NCI-H345 treated with DMSO at 0.1 percent for 48 hours (cell line): ENCODE data around the gene C2CD2L.
"Not testable (repeated sequence)": the region's sequence is repeated elsewhere in the genome, so short reads cannot be mapped to it uniquely, and the experiment has no call there.

ENCODE experiments used
- DNase-seq: peaks from one replicate; lab custom pipeline; 2025; ENCODE audit not compliant: unreplicated experiment; lab: John Stamatoyannopoulos, UW

The C2CD2L gene

GRCh38 chr11:119106564-119107537, at the start of gene C2CD2L:
TSS of gene C2CD2L (plus strand) at chr11:119107344. CDS start at chr11:119107742, 398 bp downstream.
- peak; percentile 68 for DNase-seq

DNA sequence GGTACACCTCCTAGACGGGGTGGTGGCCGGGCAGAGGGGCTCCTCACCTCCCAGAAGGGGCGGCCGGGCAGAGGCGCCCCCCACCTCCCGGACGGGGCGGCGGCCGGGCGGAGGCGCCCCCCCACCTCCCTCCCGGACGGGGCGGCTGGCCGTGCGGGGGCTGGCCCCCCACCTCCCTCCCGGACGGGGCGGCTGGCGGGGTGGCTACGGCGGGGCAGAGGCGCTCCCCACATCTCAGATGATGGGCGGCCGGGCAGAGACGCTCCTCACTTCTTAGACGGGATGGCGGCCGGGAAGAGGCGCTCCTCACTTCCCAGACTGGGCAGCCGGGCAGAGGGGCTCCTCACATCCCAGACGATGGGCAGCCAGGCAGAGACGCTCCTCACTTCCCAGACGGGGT, 48.0 kb upstream of the C2CD2L start:
- DNase-seq: not testable (repeated sequence)

GRCh38 chr11:119061256-119061655, 45.9 kb upstream of the C2CD2L start:
- no peak for DNase-seq

DNA sequence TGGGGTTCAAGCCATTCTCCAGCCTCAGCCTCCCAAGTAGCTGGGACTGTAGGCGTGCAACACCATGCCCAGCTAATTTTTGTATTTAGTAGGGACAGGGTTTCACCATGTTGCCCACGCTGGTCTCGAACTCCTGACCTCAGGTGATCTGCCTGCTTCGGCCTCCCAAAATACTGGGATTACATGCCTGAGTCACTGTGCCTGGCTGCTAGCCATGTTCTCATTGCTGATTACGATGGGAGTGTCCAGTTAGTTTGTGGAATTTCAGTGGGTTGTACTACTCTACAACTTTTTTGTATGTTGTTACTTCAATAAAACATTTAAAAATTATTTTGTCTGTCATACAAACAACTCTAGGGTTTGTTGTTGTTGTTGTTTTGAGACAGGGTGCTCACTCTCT, 44.4 kb upstream of the C2CD2L start:
- DNase-seq: no peak

DNA sequence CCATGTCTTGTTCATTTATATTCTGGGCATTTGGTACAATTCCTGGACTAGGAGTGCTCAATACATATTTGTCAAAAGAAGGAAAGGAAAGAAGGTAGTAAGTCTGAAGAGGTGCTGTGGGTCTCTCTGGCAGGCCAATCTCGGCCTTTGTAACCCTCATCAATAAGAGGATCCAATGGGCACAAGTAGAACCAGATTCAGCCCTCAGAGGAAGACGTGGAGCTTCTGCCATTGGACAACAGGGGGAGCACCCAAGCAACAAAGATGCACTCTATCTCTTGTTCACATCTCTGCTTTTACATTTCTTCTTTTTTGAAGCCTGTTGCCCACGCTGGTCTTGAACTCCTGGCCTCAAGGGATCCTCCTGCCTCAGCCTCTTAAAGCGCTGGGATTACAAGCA, 41.8 kb upstream of the C2CD2L start:
- no peak for DNase-seq

DNA sequence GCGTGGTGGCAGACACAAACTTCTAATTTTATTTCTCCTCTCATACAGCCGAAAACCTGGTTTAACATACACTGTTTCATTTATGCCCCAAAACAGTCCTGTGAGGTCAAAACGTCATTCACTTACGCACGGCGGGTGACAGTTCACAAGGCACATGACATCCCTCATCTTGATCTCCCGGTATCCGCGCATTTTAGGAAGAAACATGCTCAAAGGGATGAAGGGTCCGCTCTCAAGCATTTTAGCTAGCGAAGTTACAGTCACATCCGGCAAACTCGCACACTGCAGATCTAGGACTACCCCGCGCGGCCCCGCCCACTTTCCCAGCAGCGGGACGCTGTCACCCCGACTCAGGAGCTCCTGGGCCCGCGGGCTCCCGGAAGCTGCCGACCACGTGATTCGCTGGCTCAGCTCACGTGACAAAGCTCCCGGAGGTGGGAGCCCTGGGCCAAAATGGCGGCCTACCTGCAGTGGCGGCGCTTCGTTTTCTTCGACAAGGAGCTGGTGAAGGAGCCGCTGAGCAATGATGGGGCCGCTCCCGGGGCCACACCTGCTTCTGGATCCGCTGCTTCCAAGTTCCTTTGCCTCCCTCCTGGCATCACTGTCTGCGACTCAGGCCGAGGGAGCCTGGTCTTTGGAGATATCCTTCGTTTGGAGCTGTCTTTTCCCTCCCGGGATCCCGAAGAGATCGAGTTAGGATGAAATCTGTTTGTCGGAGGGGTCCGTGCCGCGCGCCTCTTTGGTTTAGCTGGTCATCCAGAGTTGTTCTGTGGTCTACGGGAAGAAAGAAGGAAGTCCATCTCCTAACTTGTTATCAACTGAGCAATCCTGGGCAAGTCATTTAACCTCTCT, 39.5 kb upstream of the C2CD2L start, which contains the start of gene VPS11:
Gene VPS11 (plus strand): TSS at position 448 of the 852 bp plus-strand sequence. CDS start 6 bp downstream, at position 454.
- DNase-seq: peak; percentile 88

GRCh38 chr11:119077839-119078238, 29.3 kb upstream of the C2CD2L start:
- no peak for DNase-seq

DNA sequence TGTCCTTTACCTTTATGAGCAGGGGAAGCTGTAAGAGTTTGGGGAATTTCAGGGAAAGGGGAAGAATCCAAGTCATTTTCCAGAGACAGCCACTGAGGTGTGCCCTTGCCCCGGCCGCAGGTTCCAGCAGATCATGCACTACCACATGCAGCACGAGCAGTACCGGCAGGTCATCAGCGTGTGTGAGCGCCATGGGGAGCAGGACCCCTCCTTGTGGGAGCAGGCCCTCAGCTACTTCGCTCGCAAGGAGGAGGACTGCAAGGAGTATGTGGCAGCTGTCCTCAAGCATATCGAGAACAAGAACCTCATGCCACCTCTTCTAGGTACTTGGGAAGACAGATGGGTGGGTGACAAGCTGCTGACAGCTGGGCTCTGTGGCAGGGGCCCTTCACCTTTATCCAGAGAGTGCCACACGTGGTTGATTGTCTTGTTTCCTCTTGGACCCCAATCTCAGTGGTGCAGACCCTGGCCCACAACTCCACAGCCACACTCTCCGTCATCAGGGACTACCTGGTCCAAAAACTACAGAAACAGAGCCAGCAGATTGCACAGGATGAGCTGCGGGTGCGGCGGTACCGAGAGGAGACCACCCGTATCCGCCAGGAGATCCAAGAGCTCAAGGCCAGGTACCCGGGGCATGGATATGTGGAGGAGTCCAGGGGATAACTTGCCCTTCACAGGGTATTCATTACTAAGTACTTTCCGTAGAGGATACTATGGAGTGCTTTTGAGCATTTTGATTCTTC, 28.3 kb upstream of the C2CD2L start:
- no peak for DNase-seq

DNA sequence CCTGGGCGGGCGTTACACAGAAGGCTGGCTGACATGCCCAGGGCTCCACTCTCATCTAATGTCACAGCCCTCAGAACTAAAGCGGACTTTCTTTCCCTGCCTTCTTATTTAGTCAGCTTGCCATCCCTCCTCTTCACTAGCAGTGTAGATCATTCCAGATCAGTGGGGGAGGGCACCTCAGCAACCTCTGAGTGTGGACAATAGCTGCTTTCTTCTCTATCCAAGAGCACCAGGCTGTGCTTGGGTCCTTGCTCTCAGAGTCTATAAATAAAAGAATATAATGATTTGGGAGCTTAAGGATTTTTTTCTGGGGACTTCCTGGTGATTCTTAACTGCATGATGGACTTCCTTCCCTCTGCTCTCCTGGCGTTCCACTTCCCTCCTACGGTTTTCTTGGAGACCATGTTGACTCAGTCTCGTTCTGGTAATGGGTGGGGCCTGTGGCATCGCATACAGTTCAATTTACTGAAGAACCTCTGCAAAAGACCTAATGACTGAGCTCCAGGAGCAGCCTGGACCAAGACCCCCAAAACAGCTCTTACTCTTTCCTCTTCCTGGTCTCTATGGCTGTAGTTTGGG, 25.4 kb upstream of the C2CD2L start:
- no peak for DNase-seq

DNA sequence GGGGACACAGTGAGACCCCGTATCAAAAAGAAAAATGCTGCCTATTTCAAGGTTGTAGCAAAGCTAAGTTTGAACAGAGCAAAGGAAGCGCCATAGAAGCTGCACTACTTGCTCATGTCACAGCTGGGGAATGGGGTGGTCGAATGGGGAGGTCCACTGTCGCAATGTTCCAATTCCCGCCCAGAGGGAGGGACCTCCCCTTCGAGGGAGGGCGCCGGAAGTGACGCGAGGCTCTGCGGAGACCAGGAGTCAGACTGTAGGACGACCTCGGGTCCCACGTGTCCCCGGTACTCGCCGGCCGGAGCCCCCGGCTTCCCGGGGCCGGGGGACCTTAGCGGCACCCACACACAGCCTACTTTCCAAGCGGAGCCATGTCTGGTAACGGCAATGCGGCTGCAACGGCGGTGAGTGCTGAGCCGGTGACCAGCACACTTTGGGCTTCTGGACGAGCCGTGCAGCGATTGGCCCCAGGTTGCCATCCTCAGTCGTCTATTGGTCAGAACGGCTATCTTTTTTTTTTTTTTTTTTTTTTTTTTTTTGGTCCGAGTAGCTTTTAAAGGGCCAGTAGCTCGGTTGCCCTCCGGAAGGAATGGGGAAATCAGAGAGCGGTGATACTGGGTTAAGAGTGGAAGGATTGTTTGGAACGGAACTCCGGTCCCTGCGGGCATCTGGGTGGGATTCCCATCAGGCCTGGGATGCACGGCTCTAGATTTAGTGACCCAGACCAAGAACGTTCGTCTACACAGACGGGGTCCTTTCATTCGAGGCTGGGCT, 22.3 kb upstream of the C2CD2L start, which contains the start of gene HMBS:
Gene HMBS (plus strand): TSS at position 219 of the 774 bp plus-strand sequence. CDS start 153 bp downstream, at position 372.
- DNase-seq: peak; percentile 91

GRCh38 chr11:119085437-119085847, 21.7 kb upstream of the C2CD2L start:
- no peak for DNase-seq

DNA sequence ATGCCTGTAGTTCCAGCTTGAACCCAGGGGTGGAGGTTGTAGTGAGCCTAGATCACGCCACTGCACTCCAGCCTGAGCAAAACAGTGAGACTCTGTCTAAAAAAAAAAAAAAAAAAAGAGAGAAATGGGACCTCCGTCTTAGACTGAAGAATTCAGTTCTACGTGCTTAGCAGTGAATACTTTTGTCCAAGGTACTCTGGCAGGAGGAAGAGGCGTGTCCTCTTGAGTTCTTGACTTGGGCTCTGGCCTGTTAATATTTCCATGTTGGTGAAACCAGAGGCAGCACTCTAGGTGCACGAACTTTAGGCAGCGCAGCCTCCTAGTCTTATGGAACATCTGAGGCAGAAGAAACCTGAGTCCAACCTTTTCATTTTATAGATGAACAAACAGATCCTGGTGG, 20.0 kb upstream of the C2CD2L start:
- DNase-seq: no peak

- DNase-seq: no peak
Observed at GRCh38 chr11:119087747-119088241, 19.4 kb upstream of the C2CD2L start.

DNA sequence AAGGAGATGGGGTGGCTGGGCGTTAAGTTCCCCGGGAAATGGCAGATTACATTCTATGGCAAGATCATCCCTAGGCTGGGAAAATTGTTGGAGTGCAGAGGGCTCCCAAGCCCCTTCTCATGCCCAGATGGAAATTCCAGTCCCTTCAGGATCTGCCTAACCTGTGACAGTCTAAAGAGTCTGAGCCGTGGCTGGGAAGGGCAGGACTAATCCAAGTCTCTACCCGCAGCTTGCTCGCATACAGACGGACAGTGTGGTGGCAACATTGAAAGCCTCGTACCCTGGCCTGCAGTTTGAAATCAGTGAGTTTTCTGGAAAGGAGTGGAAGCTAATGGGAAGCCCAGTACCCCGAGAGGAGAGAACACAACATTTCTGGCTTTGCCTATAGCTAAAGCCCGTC, 18.7 kb upstream of the C2CD2L start:
- no peak for DNase-seq

GRCh38 chr11:119089319-119089718, 17.8 kb upstream of the C2CD2L start:
- no peak for DNase-seq

- no peak for DNase-seq
Observed at GRCh38 chr11:119091178-119091577, 16.0 kb upstream of the C2CD2L start.

DNA sequence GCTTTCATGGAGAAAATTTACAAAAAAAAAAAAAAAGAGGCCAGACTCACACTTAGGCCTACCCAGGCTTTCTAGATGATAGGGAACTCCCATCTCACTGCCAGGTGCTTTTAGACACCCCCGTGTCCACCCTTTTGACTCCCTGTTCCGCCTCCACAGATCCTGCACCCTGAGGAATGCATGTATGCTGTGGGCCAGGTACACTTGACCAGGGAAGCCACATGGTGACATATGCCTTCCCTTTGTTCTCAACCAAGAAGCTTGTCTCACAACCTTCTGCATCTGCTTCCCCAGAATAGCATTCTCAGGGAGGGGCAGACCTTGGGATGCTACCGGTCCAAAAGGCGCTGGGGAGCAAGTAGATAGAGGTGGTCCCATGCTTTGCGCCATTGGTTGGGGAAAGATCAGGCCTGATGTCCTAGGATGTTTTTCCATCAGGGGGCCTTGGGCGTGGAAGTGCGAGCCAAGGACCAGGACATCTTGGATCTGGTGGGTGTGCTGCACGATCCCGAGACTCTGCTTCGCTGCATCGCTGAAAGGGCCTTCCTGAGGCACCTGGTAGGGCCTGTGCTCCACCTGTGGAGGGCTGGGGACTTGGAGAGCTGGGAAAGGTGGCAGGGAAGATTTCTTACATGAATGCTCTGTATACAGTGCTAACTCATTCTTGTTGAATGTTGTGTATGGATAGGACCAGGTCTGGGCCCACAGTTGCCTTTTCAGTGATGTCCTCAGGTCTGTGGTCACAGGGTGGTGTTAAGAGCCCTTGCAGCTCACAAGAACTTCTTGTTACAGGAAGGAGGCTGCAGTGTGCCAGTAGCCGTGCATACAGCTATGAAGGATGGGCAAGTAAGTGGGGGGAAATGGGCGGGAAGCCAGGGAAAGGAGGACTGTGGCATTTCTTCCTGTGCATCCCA, 14.9 kb upstream of the C2CD2L start:
- DNase-seq: no peak
